SHP77 treated with DMSO at 0.1 percent for 48 hours (cell line): ENCODE data around the gene WNT8B.
A peak's percentile ranks its signal among the peaks of the same experiment; 100 is the strongest.

ENCODE experiments used
- DNase-seq: peaks from one replicate; lab custom pipeline; 2025; lab: John Stamatoyannopoulos, UW

WNT8B gene

GRCh38 chr10:100519311-100520051 lies 56.7 kb downstream of the WNT8B start, which contains the start of gene SEC31B:
SEC31B (minus strand) TSS chr10:100519861; CDS start chr10:100516952, 2,909 bp downstream.
- DNase-seq = peak; percentile 74

GRCh38 chr10:100520811-100521210 lies 58.0 kb downstream of the WNT8B start:
- no peak for DNase-seq

- no peak for DNase-seq
These were observed 59.4 kb downstream of the WNT8B start for GRCh38 chr10:100522107-100522801.

- DNase-seq = no peak
These were observed 60.1 kb downstream of the WNT8B start for GRCh38 chr10:100522945-100523344.

GRCh38 chr10:100524206-100524605 lies 61.4 kb downstream of the WNT8B start:
- no peak for DNase-seq

- DNase-seq = no peak
These were observed 61.8 kb downstream of the WNT8B start for GRCh38 chr10:100524638-100525037.

- DNase-seq = no peak
These were observed 65.5 kb downstream of the WNT8B start for GRCh38 chr10:100528123-100528886.

GRCh38 chr10:100528921-100529474 lies 66.2 kb downstream of the WNT8B start:
- no peak for DNase-seq

GRCh38 chr10:100529475-100530298 lies 66.9 kb downstream of the WNT8B start, which contains the start of gene NDUFB8:
NDUFB8 (minus strand) TSS chr10:100529871; CDS start chr10:100529851, 20 bp downstream.
- peak; percentile 66 for DNase-seq

GRCh38 chr10:100531761-100532160 lies 69.0 kb downstream of the WNT8B start:
- DNase-seq = no peak
